Measurements from ENCODE around the gene SMPDL3A. TPM values are rescaled to one million over a fixed set of nuclear protein-coding genes. Genes with fewer than 3 reads are reported as not detected.

The SMPDL3A gene
- total and polyA plus RNA-seq, 2 of the 8 experiments (the other 6 are each of a cell fraction or from before 2014, with no cell fraction given), result 3.5 to 3.9 TPM

- H3K36me3 ChIP-seq (ENCODE audit: control insufficient read depth in 2 of 4, insufficient read depth in 4 of 4, low read length in 3 of 4), result no peaks in the 10 kb centered on the region; a peak in 1 of 8 replicates
- FAIRE-seq (no peak), DNase-seq (ENCODE audit: low read depth in 1 of 2, low spot score in 2 of 2) (no peak)
- no peak overlapping the region for H2BK15ac ChIP-seq (ENCODE audit: low read length)
- no peak overlapping the region for H3K4me3 ChIP-seq (ENCODE audit: extremely low read depth in 1 of 4, insufficient read depth in 2 of 4, low read depth in 3 of 4, low read length in 4 of 4)
- H4K91ac ChIP-seq (replicated peaks; ENCODE audit: insufficient read length, low read length), result no peak overlapping the region
- no peak overlapping the region for H4K5ac ChIP-seq (ENCODE audit: insufficient read length, low read depth, low read length)
- H3K56ac ChIP-seq (replicated peaks; ENCODE audit: insufficient read length, low read depth, low read length), result no peak overlapping the region
- no peak overlapping the region for H3K4ac ChIP-seq (replicated peaks; ENCODE audit: insufficient read length, low read depth, low read length)
- H2BK5ac ChIP-seq (ENCODE audit: low read depth, low read length), result no peak overlapping the region
- no peak overlapping the region for H2AFZ ChIP-seq (ENCODE audit: low read length)
- CTCF ChIA-PET (ENCODE audit: partially characterized antibody), result interaction anchor here (0.8 to 5.0 kb wide), 4 partner anchors 10 to 38 kb away, joined by 3 to 26 read pairs (median 3); partner anchors contain the start of gene SMPDL3A
- 94% methylated on average over 5 of the region's 5 CpGs; no CpG with 5 or more reads in 1 of the 2 experiments for WGBS, 2 experiments (ENCODE audit: extremely low coverage in 1 of 2, insufficient coverage in 1 of 2, insufficient read length in 1 of 2, insufficient replicate concordance in 2 of 2, low coverage in 1 of 2, low lambda C conversion rate in 2 of 2, missing lambda C conversion rate in 1 of 2)
- no peak overlapping the region for H3K27ac ChIP-seq (ENCODE audit: low read depth, low read length)
- H3K14ac ChIP-seq (ENCODE audit: insufficient read length), result no peak overlapping the region
- no peak overlapping the region for H4K8ac ChIP-seq (ENCODE audit: extremely low read depth, insufficient read depth, low read length)
- H3K18ac ChIP-seq (ENCODE audit: extremely low read depth, low read length), result no peak overlapping the region
- no peaks in the 10 kb centered on the region for H3K27me3 ChIP-seq (replicated peaks in 1 of 4; ENCODE audit: control insufficient read depth in 3 of 4, extremely low read depth in 1 of 4, insufficient read depth in 3 of 4, low read length in 3 of 4)
- no peak overlapping the region for H3K4me2 ChIP-seq (ENCODE audit: insufficient read depth in 1 of 2, low read depth in 2 of 2, low read length in 2 of 2)
- no peak overlapping the region for H3K23ac ChIP-seq (ENCODE audit: insufficient read length)
- H3K9ac ChIP-seq (replicated peaks in 1 of 4; ENCODE audit: extremely low read depth in 1 of 4, low read depth in 3 of 4, low read length in 3 of 4), result no peak overlapping the region
- H3K9me3 ChIP-seq (ENCODE audit: insufficient read depth in 2 of 2, low read depth in 1 of 2, low read length in 1 of 2), result no peaks in the 10 kb centered on the region
- no peaks in the 10 kb centered on the region for H4K20me1 ChIP-seq (replicated peaks in 1 of 2; ENCODE audit: control insufficient read depth in 1 of 2, insufficient read depth in 2 of 2, low read length in 2 of 2)
- no peaks in the 10 kb centered on the region for H3K4me1 ChIP-seq (replicated peaks in 1 of 4; ENCODE audit: control insufficient read depth in 3 of 4, insufficient read depth in 4 of 4, low read length in 3 of 4)
- H3K79me1 ChIP-seq (ENCODE audit: low read depth, low read length), result no peaks in the 10 kb centered on the region
- no peak overlapping the region for H2BK120ac ChIP-seq (replicated peaks; ENCODE audit: low read depth, low read length)
- no peaks in the 10 kb centered on the region for H3K79me2 ChIP-seq (ENCODE audit: control insufficient read depth in 1 of 2, insufficient read depth in 2 of 2, low read length in 2 of 2)
- H2BK20ac ChIP-seq (ENCODE audit: low read length), result no peak overlapping the region
- POLR2A ChIA-PET (ENCODE audit: partially characterized antibody), result interaction anchor here (1.6 kb wide), 1 partner anchor 11 kb away, joined by 6 read pairs; the partner anchor contains the start of gene SMPDL3A
- no peak overlapping the region for H2BK12ac ChIP-seq (ENCODE audit: low read depth, low read length)
- H2AK5ac ChIP-seq (ENCODE audit: low read depth, low read length), result no peak overlapping the region
- no peaks in the 10 kb centered on the region for H3K23me2 ChIP-seq (ENCODE audit: low read depth, low read length)
- TF ChIP-seq RNF2 (IDR thresholded peaks at IDR 0.05; ENCODE audit: borderline replicate concordance, low read depth, low read length, missing control alignments, poor library complexity, severe bottlenecking) (no peak), JUND (IDR thresholded peaks at IDR 0.05; ENCODE audit: low read length) (no peak), RBBP5 (IDR thresholded peaks at IDR 0.05; ENCODE audit: borderline replicate concordance, low read depth, low read length) (no peak), SP4 (IDR thresholded peaks at IDR 0.05; ENCODE audit: low read length) (no peak), ATF2 (IDR thresholded peaks at IDR 0.05; ENCODE audit: low read length) (no peak), TAF1 (IDR thresholded peaks at IDR 0.05; ENCODE audit: low read depth, low read length) (no peak), CBX5 (IDR thresholded peaks at IDR 0.05; ENCODE audit: low read depth, low read length) (no peak)
Measured at GRCh38 chr6:122799916-122800686, 11.0 kb downstream of the SMPDL3A start.

All from H1 (cell line).